CD4-positive, alpha-beta T cell treated with Interleukin-10 for 1 hour (primary cell): ENCODE data around the gene MACROD2.

Source experiments
- DNase-seq: peaks from one replicate; pipeline ENCODE4 v3.0.0-alpha.2; 2020

MACROD2 gene

GRCh38 chr20:14609328-14610221, 614.3 kb downstream of the MACROD2 start:
- no peak for DNase-seq

DNA sequence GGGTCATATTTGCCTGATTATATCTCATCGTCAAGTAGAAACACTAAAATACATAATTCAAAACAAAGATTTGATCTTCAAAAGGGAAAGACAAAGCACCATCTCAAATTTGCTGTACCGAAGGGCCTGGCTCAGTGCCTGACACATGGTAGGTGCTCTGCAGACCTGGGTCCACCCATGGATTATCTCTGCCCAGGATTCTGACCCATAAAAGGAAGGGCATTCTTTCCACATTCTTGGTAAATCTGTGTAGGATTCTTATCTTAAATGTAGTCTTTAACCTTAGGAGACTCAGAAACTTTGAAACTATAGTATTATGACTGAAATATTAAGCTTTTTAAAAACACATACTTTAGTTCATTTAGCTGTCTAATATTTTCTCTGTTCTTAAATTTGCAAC, 616.2 kb downstream of the MACROD2 start:
- DNase-seq, result no peak

DNA sequence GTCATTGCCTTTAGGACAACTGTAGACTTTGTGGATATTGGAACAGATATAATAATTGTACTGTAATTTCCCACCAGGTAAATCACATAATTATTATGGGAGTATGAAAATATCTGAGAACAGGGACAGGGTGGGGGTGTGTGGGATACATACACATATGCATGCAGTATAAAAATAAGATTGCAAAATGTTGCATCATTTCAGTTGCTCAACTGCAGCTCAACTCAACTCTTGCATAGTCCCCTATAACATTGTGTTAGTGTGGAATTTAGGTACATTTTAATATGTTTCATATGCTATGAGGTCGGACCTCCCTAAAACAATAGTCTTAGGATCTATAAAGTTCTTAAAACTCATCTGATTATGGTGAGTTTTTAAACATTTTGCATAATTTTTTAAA, 617.1 kb downstream of the MACROD2 start:
- DNase-seq, result no peak

GRCh38 chr20:14616003-14616402, 620.7 kb downstream of the MACROD2 start:
- DNase-seq, result no peak

- no peak for DNase-seq
Measured at GRCh38 chr20:14617123-14617522, 621.8 kb downstream of the MACROD2 start.

GRCh38 chr20:14619411-14619810, 624.1 kb downstream of the MACROD2 start:
- DNase-seq, result no peak

- DNase-seq, result no peak
Measured at GRCh38 chr20:14622796-14623195, 627.5 kb downstream of the MACROD2 start.

DNA sequence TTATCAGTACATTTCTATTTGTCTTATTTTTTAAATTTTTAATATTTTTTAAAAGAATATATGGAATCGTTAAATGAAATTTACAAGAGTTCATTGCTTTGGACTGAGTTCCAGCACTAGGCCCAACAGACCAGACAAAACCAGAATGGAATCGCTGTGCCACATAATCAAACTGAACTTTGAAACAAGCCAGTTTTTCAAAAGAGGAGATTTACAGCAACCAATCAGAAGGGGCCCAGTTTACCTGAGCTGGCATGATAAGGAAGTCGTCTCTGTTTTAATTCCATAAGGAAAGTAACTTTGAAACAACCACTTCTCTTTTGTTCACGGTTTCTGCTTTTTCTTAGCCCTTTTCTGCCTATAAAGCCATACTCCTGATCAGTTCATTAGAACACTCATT, 635.7 kb downstream of the MACROD2 start:
- DNase-seq, result no peak

- no peak for DNase-seq
Measured at GRCh38 chr20:14632906-14633305, 637.6 kb downstream of the MACROD2 start.

DNA sequence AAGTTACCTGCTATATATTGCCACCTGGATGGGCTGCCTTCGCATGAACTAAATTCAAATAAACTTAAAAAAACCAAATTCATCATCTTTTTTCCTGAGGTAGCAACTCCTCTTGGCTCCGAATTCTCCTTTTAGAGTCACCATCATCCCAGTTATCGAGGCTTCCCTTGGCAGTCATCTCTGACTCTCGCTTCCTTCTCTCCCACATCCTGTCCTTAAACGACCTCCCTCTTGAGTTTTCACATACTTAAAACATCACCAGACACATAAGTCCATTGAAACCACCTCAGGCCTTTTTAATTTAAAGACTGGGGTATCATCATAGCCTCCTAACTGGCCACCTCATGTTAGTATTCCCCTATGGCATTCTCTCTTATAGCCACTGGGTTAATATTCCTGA, 638.2 kb downstream of the MACROD2 start:
- no peak for DNase-seq

DNA sequence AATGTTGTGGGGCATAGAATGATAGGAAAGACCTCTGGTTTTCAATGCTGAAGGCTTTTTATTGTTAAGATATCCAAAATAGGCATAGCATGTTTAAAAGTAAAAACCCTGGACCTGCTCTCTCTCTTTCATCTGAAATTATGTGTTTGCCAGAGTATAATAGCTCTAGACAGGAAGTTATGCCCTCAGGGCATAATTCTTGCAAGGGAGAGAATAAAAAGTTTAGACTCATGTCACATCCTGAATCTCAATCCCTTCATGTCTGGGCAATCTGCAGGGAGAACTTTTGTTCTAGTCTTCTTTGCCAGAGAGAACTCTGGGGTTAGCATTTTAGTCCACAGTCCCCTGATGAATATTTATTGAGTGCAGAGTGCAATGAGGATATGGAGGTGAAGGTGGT, 639.3 kb downstream of the MACROD2 start:
- no peak for DNase-seq

- DNase-seq, result no peak
Measured at GRCh38 chr20:14637441-14637840, 642.1 kb downstream of the MACROD2 start.

DNA sequence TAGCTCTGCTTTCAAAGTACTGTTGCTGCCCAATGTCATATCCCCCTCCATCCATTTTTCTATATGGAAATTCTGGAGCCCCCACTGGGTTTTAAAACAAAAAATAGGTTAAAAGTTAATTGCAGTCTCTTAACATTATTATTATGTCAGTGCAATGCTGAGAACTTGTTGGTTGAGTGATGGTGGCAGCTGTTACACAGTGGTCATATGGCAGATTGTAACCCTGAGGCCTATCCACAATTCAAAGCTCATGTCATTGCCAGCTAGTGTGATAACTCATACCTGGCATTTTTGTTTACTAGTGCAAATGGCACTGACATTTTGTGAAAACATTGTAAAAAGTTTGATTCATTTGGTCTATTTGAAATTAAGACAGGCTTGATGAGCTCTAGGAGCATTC, 647.8 kb downstream of the MACROD2 start:
- no peak for DNase-seq

GRCh38 chr20:14643556-14643955, 648.2 kb downstream of the MACROD2 start:
- DNase-seq, result no peak

DNA sequence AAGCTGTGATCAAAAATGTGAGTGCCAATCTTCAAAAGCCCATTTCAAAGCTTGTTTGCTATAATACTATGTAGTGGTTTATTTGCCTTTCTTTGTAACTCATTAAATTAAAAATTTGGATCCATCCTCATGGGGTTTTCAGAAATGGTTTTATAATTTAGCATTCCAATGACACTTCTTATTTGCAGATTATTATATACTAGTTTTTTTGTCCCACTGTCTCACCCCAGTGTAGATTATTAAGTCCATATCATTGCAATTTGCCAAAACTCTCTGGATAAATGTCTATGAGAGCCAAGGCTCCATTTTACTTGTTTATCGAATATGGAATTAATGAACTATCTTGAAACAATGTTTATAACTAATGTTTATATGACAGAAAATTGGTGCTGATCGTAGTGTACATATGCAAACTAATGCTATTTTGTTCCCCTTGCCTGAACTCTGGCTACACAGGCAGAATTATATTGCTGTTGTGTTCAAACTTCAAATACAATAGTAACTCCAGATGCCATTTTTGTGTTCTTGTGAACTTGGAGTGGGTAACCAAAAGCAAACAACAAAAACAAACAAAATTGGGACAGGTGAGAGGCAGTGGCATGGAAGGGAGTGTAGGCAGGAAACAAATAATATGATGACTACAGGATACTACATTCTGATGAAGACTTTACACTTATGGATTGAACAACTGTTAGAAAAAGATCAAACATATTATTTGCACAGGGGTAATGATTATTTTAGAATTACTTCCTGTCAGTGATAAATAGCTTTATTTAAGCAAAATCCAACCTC, 649.2 kb downstream of the MACROD2 start:
- DNase-seq, result no peak

GRCh38 chr20:14647016-14647415, 651.7 kb downstream of the MACROD2 start:
- DNase-seq, result no peak

DNA sequence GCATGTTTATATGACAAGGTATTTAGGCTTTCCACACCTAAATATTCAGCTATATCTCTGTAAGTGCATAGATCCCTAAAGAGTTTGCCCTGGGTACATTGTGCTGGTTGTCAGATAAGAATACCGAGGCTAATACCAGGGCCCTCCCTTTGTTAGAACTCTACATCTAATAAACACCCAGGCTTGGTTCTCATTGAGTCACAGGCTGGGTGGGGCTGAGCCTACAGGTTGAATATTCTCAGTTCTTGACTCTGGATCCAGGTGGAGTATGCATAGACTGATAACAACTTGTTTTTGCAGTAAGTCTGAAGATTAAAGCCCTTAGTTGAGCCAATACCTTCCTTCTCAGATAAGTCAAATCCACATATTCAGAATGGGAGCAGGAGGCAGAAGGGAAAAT, 654.3 kb downstream of the MACROD2 start:
- DNase-seq, result no peak

DNA sequence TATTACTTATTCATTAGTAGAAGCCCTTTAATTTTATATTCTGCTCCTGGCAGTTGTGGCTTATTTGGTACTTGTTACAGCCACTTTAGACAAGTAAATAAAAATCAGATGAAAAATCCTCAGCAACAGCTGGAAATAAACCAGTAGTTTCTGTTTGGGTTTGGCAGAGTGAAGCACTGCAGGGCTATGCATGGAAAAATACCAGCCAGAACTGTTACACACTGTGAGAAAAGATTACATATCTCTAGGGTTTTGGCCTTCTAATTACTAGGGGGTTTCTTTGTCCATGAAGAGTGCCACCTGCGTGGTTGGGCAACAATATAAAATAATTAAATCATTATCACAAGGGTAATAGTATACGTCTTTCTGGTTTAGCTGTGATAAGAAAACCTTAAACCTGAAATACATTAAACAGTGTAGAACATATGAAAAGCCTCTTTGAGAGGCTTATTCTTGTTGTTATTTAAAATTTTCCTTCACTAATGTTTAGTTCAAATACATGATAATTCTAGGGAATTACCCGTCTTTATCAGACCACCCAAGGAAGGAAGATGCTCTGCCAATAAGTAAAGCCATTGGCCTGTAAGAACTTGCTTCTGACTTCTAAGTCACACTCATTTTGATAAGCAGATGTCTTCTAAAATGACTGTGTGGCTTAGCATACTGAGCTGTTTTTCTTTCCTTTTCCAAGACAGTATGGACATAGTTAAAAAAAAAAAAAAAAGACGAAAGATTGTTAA, 662.1 kb downstream of the MACROD2 start:
- no peak for DNase-seq

- no peak for DNase-seq
Measured at GRCh38 chr20:14664101-14664500, 668.8 kb downstream of the MACROD2 start.

- DNase-seq, result no peak
Measured at GRCh38 chr20:14666696-14667095, 671.4 kb downstream of the MACROD2 start.

DNA sequence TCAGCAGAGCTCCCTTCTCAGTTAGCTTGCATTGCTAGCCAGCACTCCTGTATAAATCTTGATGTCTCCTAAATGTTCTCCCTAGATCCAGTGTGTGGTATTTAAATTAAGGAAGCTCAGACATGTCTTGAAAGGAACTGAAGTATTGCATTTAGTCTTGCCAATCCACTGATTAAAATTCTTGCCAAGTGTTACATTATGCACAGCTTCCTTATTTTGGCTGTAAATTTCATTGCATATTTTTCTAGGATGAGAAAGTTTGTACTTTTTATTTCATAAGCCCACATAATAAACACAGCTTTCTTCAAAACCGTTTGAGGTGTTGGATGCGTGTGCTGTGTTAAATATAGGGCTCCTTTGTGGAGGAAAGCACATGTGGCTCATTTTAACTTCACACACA, 671.9 kb downstream of the MACROD2 start:
- DNase-seq, result no peak

DNA sequence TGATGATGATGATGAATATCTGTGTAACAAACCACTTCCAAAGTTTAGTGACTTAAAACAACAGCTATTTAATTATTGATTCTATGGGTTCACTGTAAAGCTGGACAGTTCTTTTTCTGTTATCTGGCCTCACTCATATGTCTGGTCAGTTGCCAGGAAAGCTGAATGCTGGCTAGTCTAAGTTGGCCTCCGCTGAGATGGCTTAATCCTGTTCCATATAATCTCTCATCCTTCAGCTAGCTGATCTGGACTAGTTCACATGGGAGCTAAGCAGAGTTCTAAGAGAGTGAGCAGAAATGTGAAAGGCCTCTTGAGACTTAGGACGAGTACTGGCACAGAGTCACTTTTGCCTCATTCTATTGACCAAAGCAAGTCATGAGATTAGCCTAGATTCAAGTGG, 676.8 kb downstream of the MACROD2 start:
- no peak for DNase-seq

GRCh38 chr20:14673164-14673563, 677.8 kb downstream of the MACROD2 start:
- DNase-seq, result no peak

DNA sequence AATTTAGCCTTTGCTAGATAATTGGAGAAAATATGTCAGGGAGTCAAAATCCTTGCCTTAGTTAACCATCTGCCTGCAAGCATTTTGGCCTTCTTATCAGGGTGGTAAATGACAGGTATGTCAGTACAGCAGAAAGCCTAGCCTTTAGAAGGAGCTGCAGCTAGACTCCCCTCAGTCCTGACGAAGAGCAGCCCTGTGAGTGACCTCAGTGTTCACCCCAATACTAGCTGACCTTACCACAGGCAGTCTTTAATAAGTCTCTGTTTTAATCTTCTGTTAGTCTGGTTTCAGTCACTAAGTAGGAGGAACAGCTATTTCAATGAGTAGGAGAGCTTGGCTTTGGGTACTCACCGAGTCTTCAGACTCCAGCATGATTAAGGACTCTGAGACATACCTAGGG, 682.1 kb downstream of the MACROD2 start:
- no peak for DNase-seq
